K562 (cell line): ENCODE results near the gene UBR4. TPM values are rescaled to one million over a fixed set of nuclear protein-coding genes. Genes with fewer than 3 reads are reported as not detected.

Experiments used
- CBFA2T3 ChIP-seq: fragments of 450-650 bp; IDR thresholded peaks from 2 replicates; pipeline ENCODE4 v1.6.1; 2017
- CSDE1 ChIP-seq, 2 experiments: fragments of 450-650 bp; IDR thresholded peaks; 2 replicates each; pipeline ENCODE4 v1.6.1; 2016; ENCODE audit warnings: mild to moderate bottlenecking in 1 of 2
- CXXC5 ChIP-seq: fragments of 250-450 bp; sonication (Bioruptor Pico); IDR thresholded peaks from 2 replicates; pipeline ENCODE4 v1.8.0; 2022; ENCODE audit warnings: inconsistent platforms, mild to moderate bottlenecking, moderate library complexity
- DACH1 ChIP-seq: fragments of 450-650 bp; IDR thresholded peaks from 2 replicates; pipeline ENCODE4 v1.6.1; 2018; ENCODE audit not compliant: partially characterized antibody
- EP400 ChIP-seq: fragments of 450-650 bp; IDR thresholded peaks from 2 replicates; pipeline ENCODE4 v1.6.1; 2017; ENCODE audit warnings: antibody characterized with exemption, mild to moderate bottlenecking, moderate library complexity
- FOXM1 ChIP-seq, 2 experiments: fragments of 450-650 bp in 1 of 2; sonication (generic) in 1 of 2; formaldehyde crosslinking in 1 of 2; IDR thresholded peaks; 2 replicates each; pipeline versions ENCODE4 v1.6.1 to v1.9.0; 2017 to 2022; ENCODE audit warnings: low read depth in 2 of 2, mild to moderate bottlenecking in 2 of 2, missing genetic modification reagents in 1 of 2, moderate library complexity in 1 of 2
- HDAC3 ChIP-seq: fragments of 450-650 bp; IDR thresholded peaks from 2 replicates; pipeline ENCODE4 v1.6.1; 2018; ENCODE audit warnings: borderline replicate concordance, mild to moderate bottlenecking, moderate library complexity; ENCODE audit not compliant: partially characterized antibody
- LEF1 ChIP-seq: fragments of 450-650 bp; IDR thresholded peaks from 2 replicates; pipeline ENCODE4 v1.6.1; 2016; ENCODE audit warnings: mild to moderate bottlenecking
- MAZ ChIP-seq, 2 experiments: fragments of 450-650 bp in 1 of 2; sonication (generic) in 1 of 2; formaldehyde crosslinking; IDR thresholded peaks in 1 of 2; conservative IDR thresholded peaks in 1 of 2; 2 replicates each; pipeline versions ENCODE4 v1.4.0 to v1.5.0; 2020; ENCODE audit warnings: mild to moderate bottlenecking in 1 of 2, missing genetic modification reagents in 1 of 2
- NR2F6 ChIP-seq: fragments of 450-650 bp; formaldehyde crosslinking; IDR thresholded peaks from 2 replicates; pipeline ENCODE4 v1.4.0; 2020; ENCODE audit warnings: mild to moderate bottlenecking
- NR4A1 ChIP-seq, 2 experiments: fragments of 250-450 bp in 1 of 2; fragments of 450-650 bp in 1 of 2; sonication (Bioruptor Pico) in 1 of 2; IDR thresholded peaks; 2 replicates each; pipeline versions ENCODE4 v1.4.0 to v1.6.1; 2016 to 2020; ENCODE audit warnings: mild to moderate bottlenecking in 2 of 2, missing compliant biosample characterization in 1 of 2, missing genetic modification characterization in 1 of 2, moderate library complexity in 1 of 2
- POLR2AphosphoS2 ChIP-seq: IDR thresholded peaks from 2 replicates; pipeline ENCODE4 v1.6.1; 2012; ENCODE audit warnings: low read length, improper control_type of control experiment
- SRSF3 ChIP-seq: fragments of 200-400 bp; formaldehyde crosslinking; IDR thresholded peaks from 2 replicates; pipeline ENCODE4 v1.6.1; 2016; ENCODE audit warnings: mild to moderate bottlenecking, low read length, moderate library complexity; ENCODE audit not compliant: insufficient read depth
- TAF1 ChIP-seq: IDR thresholded peaks from 2 replicates; pipeline ENCODE4 v1.6.1; 2011; ENCODE audit warnings: mild to moderate bottlenecking, low read length, moderate library complexity; ENCODE audit not compliant: insufficient read depth, control insufficient read depth, severe bottlenecking; ENCODE audit errors: extremely low read depth
- TARDBP ChIP-seq: fragments of 450-650 bp; IDR thresholded peaks from 2 replicates; pipeline ENCODE4 v1.6.1; 2016
- TRIM28 ChIP-seq: fragments of 450-650 bp; IDR thresholded peaks from 2 replicates; pipeline ENCODE4 v1.6.1; 2017
- ZNF23 ChIP-seq: fragments of 250-450 bp; sonication (Bioruptor Pico); IDR thresholded peaks from 2 replicates; pipeline ENCODE4 v1.4.0; 2020; ENCODE audit warnings: mild to moderate bottlenecking
- ZNF785 ChIP-seq: fragments of 250-450 bp; sonication (Bioruptor Pico); IDR thresholded peaks from 2 replicates; pipeline ENCODE4 v1.4.0; 2020; ENCODE audit warnings: mild to moderate bottlenecking
- polyA plus RNA-seq, 8 experiments: library from polyadenylated mRNA; depleted of rRNA in 4 of 8; stranded (reverse) in 5 of 8; unstranded in 3 of 8; fragments of >200 nt; fragmentation: Nextera tagmentation in 2 of 8; fragmentation: Illumina TruSeq in 1 of 8; extraction: Ambion mirVana in 2 of 8; extraction: Trizol in 1 of 8; gene quantifications; 2 replicates each; pipeline versions ENCODE4 v1.2.1 to v1.2.3, GENCODE V29; 2011 to 2014; ENCODE audit warnings: inconsistent platforms in 1 of 8, missing spikeins in 1 of 8
- total RNA-seq, 7 experiments: library from RNA; depleted of rRNA in 6 of 7; stranded (reverse); fragments of >200 nt in 6 of 7; fragmentation: Illumina TruSeq in 2 of 7; extraction: Trizol in 2 of 7; gene quantifications; 2 replicates each; pipeline versions ENCODE4 v1.2.1 to v1.2.3, GENCODE V29; 2011 to 2021; ENCODE audit warnings: low replicate concordance in 1 of 7
- TF ChIP-seq, protein P1 (sequence below): fragments of 450-650 bp; IDR thresholded peaks from 2 replicates; pipeline ENCODE4 v1.6.1; 2016; ENCODE audit warnings: antibody characterized with exemption
- TF ChIP-seq, protein P2 (sequence below): fragments of 250-450 bp; sonication (Bioruptor Pico); IDR thresholded peaks from 2 replicates; pipeline ENCODE4 v1.4.0; 2020
- TF ChIP-seq, protein P3 (sequence below): conservative IDR thresholded peaks from 2 replicates; pipeline ENCODE4 v1.6.1; 2011; ENCODE audit warnings: low read depth, mild to moderate bottlenecking, low read length; ENCODE audit not compliant: control insufficient read depth
- TF ChIP-seq, protein P4 (sequence below): sonication (generic); formaldehyde crosslinking; IDR thresholded peaks from 2 replicates; pipeline ENCODE4 v1.8.0; 2022; ENCODE audit warnings: missing genetic modification reagents, mild to moderate bottlenecking, borderline replicate concordance

Gene UBR4
- total and polyA plus RNA-seq, 9 of the 15 experiments (the other 6 are each of a cell fraction or from before 2014, with no cell fraction given), result 55.4 to 277 (median 123) TPM

DNA sequence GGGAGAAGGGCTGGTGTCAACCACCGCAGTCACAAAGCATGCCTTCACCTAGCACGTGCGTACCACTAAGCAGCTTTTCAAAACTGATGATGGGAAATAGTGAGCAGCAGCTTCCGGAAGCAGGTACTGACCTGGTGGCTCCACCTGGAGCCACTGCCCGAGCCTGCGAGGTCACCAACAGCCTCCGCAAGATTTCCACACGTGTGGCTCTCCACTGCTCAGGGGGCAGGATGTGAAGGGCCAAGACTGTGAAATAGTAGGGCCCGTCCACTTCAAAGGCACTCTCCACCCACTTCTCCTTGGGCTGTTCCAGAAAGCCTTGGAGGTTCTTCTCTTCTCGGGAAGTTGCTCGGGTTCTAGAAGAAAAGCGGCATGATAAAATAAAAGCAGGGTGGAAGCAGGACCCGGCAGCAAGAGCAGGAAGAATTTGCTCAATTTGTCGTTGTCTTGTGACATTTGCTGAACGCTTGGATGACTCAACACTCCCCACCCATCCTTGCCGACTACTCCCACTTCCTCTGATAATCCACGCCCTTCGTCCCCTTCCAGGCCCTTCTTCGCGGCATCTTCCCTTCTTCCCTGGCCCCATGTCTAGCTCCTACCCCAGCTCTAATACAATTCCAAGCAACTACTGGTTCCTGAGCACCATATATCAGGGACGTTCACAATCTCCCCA lies 128.7 kb downstream of the UBR4 start (continued):
- TF ChIP-seq TAF1, result no peak
- peak; percentile 60 for TF ChIP-seq EP400
- TF ChIP-seq, protein P1, sequence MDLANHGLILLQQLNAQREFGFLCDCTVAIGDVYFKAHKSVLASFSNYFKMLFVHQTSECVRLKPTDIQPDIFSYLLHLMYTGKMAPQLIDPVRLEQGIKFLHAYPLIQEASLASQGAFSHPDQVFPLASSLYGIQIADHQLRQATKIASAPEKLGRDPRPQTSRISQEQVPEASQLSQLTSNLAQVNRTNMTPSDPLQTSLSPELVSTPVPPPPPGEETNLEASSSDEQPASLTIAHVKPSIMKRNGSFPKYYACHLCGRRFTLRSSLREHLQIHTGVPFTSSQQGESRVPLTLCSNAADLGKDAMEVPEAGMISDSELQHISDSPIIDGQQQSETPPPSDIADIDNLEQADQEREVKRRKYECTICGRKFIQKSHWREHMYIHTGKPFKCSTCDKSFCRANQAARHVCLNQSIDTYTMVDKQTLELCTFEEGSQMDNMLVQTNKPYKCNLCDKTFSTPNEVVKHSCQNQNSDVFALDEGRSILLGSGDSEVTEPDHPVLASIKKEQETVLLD, result no peak
- no peak for TF ChIP-seq SRSF3
- TF ChIP-seq DACH1, result no peak
- peak; percentile 72 for TF ChIP-seq CXXC5 (CRISPR knock-in tag)
- 0 out of 4 replicates have a peak, but pooled peaks of 1 of the 2 experiments have one; percentile 18 for TF ChIP-seq MAZ (CRISPR knock-in tag; conservative IDR thresholded peaks at IDR 0.05 in 1 of 2, IDR thresholded peaks at IDR 0.05 in 1 of 2)
- TF ChIP-seq FOXM1 (IDR thresholded peaks at IDR 0.05; ENCODE audit: low read depth), result no peak
- no peak for TF ChIP-seq FOXM1 (CRISPR knock-in tag; IDR thresholded peaks at IDR 0.05; ENCODE audit: low read depth)
- TF ChIP-seq NR4A1 (CRISPR knock-in tag; IDR thresholded peaks at IDR 0.05), result no peak
- peak; percentile 58; the same call in 1 of the 2 replicates for TF ChIP-seq NR4A1 (tag; IDR thresholded peaks at IDR 0.05)
- TF ChIP-seq LEF1, result peak; percentile 53; the same call in 1 of the 2 replicates
- TF ChIP-seq, protein P2, sequence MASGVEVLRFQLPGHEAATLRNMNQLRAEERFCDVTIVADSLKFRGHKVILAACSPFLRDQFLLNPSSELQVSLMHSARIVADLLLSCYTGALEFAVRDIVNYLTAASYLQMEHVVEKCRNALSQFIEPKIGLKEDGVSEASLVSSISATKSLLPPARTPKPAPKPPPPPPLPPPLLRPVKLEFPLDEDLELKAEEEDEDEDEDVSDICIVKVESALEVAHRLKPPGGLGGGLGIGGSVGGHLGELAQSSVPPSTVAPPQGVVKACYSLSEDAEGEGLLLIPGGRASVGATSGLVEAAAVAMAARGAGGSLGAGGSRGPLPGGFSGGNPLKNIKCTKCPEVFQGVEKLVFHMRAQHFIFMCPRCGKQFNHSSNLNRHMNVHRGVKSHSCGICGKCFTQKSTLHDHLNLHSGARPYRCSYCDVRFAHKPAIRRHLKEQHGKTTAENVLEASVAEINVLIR (CRISPR knock-in tag), result no peak
- TF ChIP-seq CSDE1 (IDR thresholded peaks at IDR 0.05), result no peak
- TF ChIP-seq POLR2AphosphoS2, result peak; percentile 68; the same call in 1 of the 2 replicates
- no peak for TF ChIP-seq CBFA2T3
- TF ChIP-seq NR2F6 (CRISPR knock-in tag), result no peak
- no peak for TF ChIP-seq TARDBP
- no peak for TF ChIP-seq ZNF785
- TF ChIP-seq, protein P3, sequence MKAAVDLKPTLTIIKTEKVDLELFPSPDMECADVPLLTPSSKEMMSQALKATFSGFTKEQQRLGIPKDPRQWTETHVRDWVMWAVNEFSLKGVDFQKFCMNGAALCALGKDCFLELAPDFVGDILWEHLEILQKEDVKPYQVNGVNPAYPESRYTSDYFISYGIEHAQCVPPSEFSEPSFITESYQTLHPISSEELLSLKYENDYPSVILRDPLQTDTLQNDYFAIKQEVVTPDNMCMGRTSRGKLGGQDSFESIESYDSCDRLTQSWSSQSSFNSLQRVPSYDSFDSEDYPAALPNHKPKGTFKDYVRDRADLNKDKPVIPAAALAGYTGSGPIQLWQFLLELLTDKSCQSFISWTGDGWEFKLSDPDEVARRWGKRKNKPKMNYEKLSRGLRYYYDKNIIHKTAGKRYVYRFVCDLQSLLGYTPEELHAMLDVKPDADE, result 0 out of 2 replicates have a peak, but pooled peaks have one; percentile 26
- TF ChIP-seq HDAC3, result no peak
- TF ChIP-seq, protein P4, sequence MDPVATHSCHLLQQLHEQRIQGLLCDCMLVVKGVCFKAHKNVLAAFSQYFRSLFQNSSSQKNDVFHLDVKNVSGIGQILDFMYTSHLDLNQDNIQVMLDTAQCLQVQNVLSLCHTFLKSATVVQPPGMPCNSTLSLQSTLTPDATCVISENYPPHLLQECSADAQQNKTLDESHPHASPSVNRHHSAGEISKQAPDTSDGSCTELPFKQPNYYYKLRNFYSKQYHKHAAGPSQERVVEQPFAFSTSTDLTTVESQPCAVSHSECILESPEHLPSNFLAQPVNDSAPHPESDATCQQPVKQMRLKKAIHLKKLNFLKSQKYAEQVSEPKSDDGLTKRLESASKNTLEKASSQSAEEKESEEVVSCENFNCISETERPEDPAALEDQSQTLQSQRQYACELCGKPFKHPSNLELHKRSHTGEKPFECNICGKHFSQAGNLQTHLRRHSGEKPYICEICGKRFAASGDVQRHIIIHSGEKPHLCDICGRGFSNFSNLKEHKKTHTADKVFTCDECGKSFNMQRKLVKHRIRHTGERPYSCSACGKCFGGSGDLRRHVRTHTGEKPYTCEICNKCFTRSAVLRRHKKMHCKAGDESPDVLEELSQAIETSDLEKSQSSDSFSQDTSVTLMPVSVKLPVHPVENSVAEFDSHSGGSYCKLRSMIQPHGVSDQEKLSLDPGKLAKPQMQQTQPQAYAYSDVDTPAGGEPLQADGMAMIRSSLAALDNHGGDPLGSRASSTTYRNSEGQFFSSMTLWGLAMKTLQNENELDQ (CRISPR knock-in tag), result no peak
- no peak for TF ChIP-seq ZNF23 (CRISPR knock-in tag)
- no peak; the same call in 1 of the 2 replicates for TF ChIP-seq TRIM28
